Esophagus muscularis mucosa (tissue), 4 donors: ENCODE data around the gene OR4F15.
"Not testable (repeated sequence)": the region's sequence is repeated elsewhere in the genome, so short reads cannot be mapped to it uniquely, and the experiment has no call there.

ENCODE experiments used
- CTCF ChIP-seq, 3 experiments: fragments of 200-600 bp in 2 of 3; fragments of 450-650 bp in 1 of 3; sonication (generic) in 2 of 3; IDR thresholded peaks; one replicate each; pipeline ENCODE4 v1.5.1; 2017 to 2019; ENCODE audit warnings: antibody characterized with exemption in 3 of 3, mild to moderate bottlenecking in 2 of 3, moderate library complexity in 1 of 3
- EP300 ChIP-seq: sonication (generic); formaldehyde crosslinking; IDR thresholded peaks from one replicate; pipeline ENCODE4 v1.6.1; 2017; ENCODE audit warnings: antibody characterized with exemption
- POLR2A ChIP-seq: fragments of 450-650 bp; IDR thresholded peaks from one replicate; pipeline ENCODE4 v1.6.1; 2017; ENCODE audit warnings: antibody characterized with exemption, moderate library complexity, mild to moderate bottlenecking, low read depth
- POLR2AphosphoS5 ChIP-seq, 2 donors: sonication (generic); formaldehyde crosslinking; IDR thresholded peaks; one replicate each; pipeline ENCODE4 v1.6.1; 2017; ENCODE audit warnings: antibody characterized with exemption in 2 of 2

GRCh38 chr15:101765340-101765671 lies 46.7 kb upstream of the OR4F15 start:
- not testable (repeated sequence) for TF ChIP-seq CTCF (IDR thresholded peaks at IDR 0.05); POLR2A; EP300; POLR2AphosphoS5 (IDR thresholded peaks at IDR 0.05)
